Omental fat pad (tissue), 4 donors: ENCODE measurements around the gene HOXD13. TPM values are rescaled to one million over a fixed set of nuclear protein-coding genes. Genes with fewer than 3 reads are reported as not detected.

Experiments
- ATAC-seq: fragments of 150-250 bp; one replicate; pipeline ENCODE4 v1.9.1; 2016; ENCODE audit warnings: mild to moderate bottlenecking, moderate library complexity; ENCODE audit not compliant: low FRiP score
- DNase-seq: peaks from one replicate; pipeline ENCODE4 v3.0.0-alpha.2; 2019; ENCODE audit warnings: low spot score
- total RNA-seq, 4 donors: library from RNA; depleted of rRNA; stranded (reverse); fragments of >200 nt; gene quantifications; one replicate each; pipeline ENCODE4 v1.1.0, GENCODE V29; 2016
- TF ChIP-seq, protein P1 (sequence below), 3 donors: fragments of 450-650 bp; IDR thresholded peaks; one replicate each; pipeline ENCODE4 v1.5.1; 2016 to 2017; ENCODE audit warnings: antibody characterized with exemption in 3 of 3, mild to moderate bottlenecking in 3 of 3, moderate library complexity in 2 of 3

HOXD13 gene
- total RNA-seq, 4 donors from 2014 or later = not detected

- ATAC-seq = no peak
Observed at GRCh38 chr2:176109192-176109901, 16.8 kb downstream of the HOXD13 start.

GRCh38 chr2:176109946-176110345 lies 17.4 kb downstream of the HOXD13 start:
- DNase-seq (no peak), ATAC-seq (no peak)
- TF ChIP-seq, protein P1, sequence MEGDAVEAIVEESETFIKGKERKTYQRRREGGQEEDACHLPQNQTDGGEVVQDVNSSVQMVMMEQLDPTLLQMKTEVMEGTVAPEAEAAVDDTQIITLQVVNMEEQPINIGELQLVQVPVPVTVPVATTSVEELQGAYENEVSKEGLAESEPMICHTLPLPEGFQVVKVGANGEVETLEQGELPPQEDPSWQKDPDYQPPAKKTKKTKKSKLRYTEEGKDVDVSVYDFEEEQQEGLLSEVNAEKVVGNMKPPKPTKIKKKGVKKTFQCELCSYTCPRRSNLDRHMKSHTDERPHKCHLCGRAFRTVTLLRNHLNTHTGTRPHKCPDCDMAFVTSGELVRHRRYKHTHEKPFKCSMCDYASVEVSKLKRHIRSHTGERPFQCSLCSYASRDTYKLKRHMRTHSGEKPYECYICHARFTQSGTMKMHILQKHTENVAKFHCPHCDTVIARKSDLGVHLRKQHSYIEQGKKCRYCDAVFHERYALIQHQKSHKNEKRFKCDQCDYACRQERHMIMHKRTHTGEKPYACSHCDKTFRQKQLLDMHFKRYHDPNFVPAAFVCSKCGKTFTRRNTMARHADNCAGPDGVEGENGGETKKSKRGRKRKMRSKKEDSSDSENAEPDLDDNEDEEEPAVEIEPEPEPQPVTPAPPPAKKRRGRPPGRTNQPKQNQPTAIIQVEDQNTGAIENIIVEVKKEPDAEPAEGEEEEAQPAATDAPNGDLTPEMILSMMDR (IDR thresholded peaks at IDR 0.05) = no peak

More at GRCh38 chr2:176109192-176109901, 16.8 kb downstream of the HOXD13 start:
- DNase-seq = no peak
- TF ChIP-seq, protein P1 (IDR thresholded peaks at IDR 0.05) = no peak

- ATAC-seq (no peak), DNase-seq (no peak)
- TF ChIP-seq, protein P1 (IDR thresholded peaks at IDR 0.05) = no peak
Observed at GRCh38 chr2:176110415-176111308, 18.1 kb downstream of the HOXD13 start.

- no peak for DNase-seq
- ATAC-seq = no peak
- TF ChIP-seq, protein P1 (IDR thresholded peaks at IDR 0.05) = no peak
Observed at GRCh38 chr2:176111309-176111663, 18.8 kb downstream of the HOXD13 start.

GRCh38 chr2:176111846-176112374 lies 19.4 kb downstream of the HOXD13 start:
- TF ChIP-seq, protein P1 (IDR thresholded peaks at IDR 0.05) = no peak
- DNase-seq = no peak
- ATAC-seq = no peak

DNA sequence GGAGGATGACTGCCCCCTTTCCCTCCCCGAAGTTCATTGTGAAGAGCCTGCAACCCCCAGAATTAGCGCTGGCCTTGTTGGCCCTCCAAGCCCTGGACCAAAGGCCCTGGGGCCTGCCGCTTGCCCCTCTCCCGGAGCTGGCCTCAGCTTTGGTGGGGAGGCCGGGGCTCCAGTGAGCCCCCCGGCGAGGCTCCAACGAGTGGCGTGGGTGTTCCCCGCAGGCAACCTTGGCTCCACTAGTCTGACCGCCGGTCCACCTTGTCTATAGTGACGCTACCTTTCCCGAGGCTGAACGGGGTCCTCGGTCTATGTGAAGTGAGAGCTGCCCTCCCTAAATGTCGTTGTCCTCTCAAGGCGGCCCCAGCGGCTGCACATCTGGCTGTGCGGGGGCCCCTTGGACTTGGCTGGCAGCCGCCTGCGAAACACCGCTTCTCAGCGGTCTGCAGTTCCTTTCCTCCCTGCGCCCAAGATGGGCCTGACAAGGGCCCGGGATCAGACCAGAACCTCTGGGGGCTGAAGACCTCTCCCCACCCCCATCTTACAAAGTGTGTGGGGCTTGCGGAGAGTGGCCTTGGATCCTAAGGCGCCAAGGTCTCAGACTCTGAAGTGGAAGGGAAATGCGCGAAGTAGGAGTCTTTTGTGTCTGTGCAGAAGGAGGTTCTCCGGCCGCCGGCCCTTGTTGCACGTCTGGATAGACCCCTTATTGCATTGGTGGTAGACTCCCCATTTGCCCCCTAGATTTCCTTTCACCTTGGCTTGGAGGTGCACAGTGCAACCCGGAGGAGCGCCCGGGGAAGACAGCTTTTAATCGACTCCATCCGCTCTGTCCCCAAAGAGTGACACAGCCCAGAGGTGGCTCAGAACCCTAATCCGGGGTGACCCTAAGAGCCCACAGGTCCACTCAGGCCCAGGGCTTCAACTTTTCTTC lies 20.1 kb downstream of the HOXD13 start:
- TF ChIP-seq, protein P1 (IDR thresholded peaks at IDR 0.05) = no peak
- no peak for ATAC-seq
- no peak for DNase-seq
